Adrenal gland (tissue), 5 donors: ENCODE data around the gene BMPR1B.

Experiments
- CTCF ChIP-seq, 6 experiments: fragments of 450-650 bp in 4 of 6; fragments of 200-600 bp in 2 of 6; sonication (generic) in 1 of 6; IDR thresholded peaks; 1 replicate in 5 of 6; 2 replicates in 1 of 6; pipeline versions ENCODE4 v1.5.1 to v1.8.0; 2016 to 2021; ENCODE audit warnings: antibody characterized with exemption in 6 of 6, mild to moderate bottlenecking in 2 of 6, moderate library complexity in 1 of 6
- POLR2A ChIP-seq, 2 donors: fragments of 450-650 bp; IDR thresholded peaks; one replicate each; pipeline ENCODE4 v1.6.1; 2017; ENCODE audit warnings: antibody characterized with exemption in 2 of 2, mild to moderate bottlenecking in 2 of 2, moderate library complexity in 1 of 2
- donor health status: DM: no; HTN: no; CAD: no.

DNA sequence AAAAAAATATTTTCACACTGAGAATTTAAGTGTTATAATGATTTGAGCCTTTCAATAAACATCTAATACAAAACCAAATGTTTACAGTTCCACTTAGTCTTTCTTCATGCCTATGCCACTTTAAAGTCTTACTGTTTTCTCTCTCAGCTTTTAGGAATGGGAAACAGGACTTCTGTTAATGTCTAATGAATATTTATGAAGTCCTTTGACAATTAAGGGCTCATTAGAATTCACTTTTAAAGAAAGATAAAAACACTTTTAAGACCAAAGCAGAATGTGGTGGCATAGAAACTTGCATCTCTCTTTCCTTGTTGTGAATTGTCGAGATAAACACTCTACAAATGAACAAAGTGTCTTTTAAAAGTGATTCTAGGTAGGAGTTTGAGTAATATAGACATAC is 315.9 kb downstream of the BMPR1B start:
- no peak for TF ChIP-seq CTCF (IDR thresholded peaks at IDR 0.05)
- TF ChIP-seq POLR2A (IDR thresholded peaks at IDR 0.05) = no peak
